Measurements from ENCODE around the gene NEDD8. TPM values are rescaled to one million over a fixed set of nuclear protein-coding genes. Genes with fewer than 3 reads are reported as not detected.

The NEDD8 gene
- polyA plus RNA-seq, 1 experiment = 242 TPM

DNA sequence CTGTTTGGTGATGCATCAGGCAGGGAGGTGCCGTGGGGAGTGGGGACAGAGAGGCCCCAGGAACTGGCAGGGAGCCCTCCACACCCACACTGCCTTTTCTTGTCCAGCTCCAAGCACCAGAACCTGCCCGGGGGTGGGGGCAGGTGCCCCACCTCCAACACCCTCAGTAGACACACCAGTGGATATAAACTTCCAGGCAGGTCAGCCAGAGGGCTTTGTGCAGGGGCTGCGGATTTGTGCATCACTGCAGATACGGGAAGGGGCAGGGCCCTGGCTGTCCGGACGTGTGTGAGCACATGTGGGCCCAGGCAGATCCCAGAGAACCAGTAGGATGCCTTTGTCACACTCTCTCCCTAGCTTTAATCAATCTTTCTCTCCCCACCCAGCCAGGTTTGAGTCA, 32.1 kb upstream of the NEDD8 start:
- peaks cover 20% of the 10 kb centered on the region for H3K36me3 ChIP-seq (ENCODE audit: control insufficient read depth, insufficient read depth, low read length)
- CTCF ChIA-PET = interaction anchor here (1.0 to 3.9 kb wide), 5 partner anchors 12 to 33 kb away, joined by 3 to 15 read pairs (median 3); no protein-coding TSS in a partner anchor
- no peak for DNase-seq (ENCODE audit: low read depth)
- TF ChIP-seq, protein P1, sequence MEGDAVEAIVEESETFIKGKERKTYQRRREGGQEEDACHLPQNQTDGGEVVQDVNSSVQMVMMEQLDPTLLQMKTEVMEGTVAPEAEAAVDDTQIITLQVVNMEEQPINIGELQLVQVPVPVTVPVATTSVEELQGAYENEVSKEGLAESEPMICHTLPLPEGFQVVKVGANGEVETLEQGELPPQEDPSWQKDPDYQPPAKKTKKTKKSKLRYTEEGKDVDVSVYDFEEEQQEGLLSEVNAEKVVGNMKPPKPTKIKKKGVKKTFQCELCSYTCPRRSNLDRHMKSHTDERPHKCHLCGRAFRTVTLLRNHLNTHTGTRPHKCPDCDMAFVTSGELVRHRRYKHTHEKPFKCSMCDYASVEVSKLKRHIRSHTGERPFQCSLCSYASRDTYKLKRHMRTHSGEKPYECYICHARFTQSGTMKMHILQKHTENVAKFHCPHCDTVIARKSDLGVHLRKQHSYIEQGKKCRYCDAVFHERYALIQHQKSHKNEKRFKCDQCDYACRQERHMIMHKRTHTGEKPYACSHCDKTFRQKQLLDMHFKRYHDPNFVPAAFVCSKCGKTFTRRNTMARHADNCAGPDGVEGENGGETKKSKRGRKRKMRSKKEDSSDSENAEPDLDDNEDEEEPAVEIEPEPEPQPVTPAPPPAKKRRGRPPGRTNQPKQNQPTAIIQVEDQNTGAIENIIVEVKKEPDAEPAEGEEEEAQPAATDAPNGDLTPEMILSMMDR (IDR thresholded peaks at IDR 0.05; ENCODE audit: insufficient read depth, low read depth, low read length) = no peak
- H3K27me3 ChIP-seq (ENCODE audit: control insufficient read depth, insufficient read depth, low read length) = no peaks in the 10 kb centered on the region
- no peak overlapping the region for H3K4me3 ChIP-seq (ENCODE audit: low read depth, low read length)
- POLR2A ChIA-PET = no interaction called here

DNA sequence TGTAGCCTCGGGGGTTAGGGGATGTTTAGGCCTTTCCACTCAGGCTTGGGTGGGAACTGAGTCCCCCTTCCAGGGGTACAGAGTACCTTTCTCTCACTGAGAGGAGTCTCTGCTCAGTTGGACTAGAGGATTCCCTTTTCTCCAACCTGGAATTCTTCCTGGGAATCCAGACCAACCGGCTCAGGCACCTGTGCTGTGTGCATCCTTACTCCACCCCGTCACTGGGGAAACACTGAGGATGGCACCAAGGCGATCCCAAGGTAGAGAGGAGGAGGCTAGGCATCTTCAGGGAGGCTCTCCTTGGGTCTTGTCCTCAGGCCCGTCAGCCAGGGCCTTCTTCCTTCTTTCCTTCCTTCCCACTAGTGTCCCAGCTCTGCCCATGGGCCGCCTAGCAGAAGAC, 31.7 kb upstream of the NEDD8 start:
- TF ChIP-seq, protein P1 (IDR thresholded peaks at IDR 0.05; ENCODE audit: insufficient read depth, low read depth, low read length) = no peak
- ChIA-PET POLR2A (no interaction called here), CTCF (interaction anchor here (1.0 to 3.9 kb wide), 5 partner anchors 7 to 21 kb away, joined by 3 to 16 read pairs (median 4); partner anchors contain the start of gene RABGGTA)
- no peak for DNase-seq (ENCODE audit: low read depth)
- H3K4me3 ChIP-seq (ENCODE audit: low read depth, low read length) = no peak overlapping the region
- peaks cover 17% of the 10 kb centered on the region for H3K36me3 ChIP-seq (ENCODE audit: control insufficient read depth, insufficient read depth, low read length)
- no peaks in the 10 kb centered on the region for H3K27me3 ChIP-seq (ENCODE audit: control insufficient read depth, insufficient read depth, low read length)

DNA sequence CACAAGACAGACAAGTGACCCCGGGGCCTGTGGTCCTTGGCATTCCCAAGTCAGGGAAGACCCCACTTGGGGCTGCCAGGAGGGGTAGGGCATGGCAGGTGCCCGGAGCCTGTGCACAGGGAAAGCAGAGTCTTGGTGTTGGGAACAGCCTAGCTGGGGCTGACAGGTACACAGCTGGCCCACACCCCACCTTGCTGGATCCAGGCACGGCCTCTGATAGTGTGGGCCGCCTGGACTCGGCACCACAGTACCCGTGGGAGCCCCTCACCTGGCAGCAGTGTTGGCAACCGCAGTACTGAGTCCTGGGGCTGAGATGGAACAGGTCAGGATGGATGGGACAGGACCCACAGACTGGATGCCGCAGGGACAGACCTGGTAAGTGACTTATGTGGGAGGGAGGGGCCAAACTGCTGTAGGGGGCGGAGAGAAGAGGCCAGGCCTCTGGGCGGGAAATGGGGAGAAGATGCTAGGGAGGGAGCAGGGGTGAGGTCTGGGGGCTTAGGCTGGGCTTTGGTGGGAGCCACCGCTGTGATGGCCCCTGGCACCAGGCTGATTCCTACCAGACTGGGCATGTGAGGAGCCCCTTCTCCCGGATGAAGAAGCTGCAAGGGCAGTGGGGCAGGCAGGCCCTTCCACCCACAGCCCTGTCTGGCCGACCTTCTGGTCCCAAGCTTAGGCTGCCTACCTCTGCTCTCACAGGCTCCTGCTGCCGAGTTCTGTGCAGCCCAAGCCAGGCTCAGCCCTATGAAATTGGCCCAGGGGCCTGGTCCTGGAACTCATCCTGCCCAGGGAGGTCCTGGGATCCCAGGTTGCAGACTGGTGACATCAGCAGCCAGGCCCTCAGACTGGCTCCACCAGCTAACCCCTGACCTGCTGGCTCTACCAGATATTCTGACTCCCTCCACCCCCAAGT, 30.9 kb upstream of the NEDD8 start, which contains the start of gene TGM1:
TSS of gene TGM1 (minus strand) at position 357 of the 913 bp plus-strand sequence. CDS start 825 bp downstream, outside the sequence.
- no peaks in the 10 kb centered on the region for H3K27me3 ChIP-seq (ENCODE audit: control insufficient read depth, insufficient read depth, low read length)
- no peak for DNase-seq (ENCODE audit: low read depth)
- peaks cover 11% of the 10 kb centered on the region for H3K36me3 ChIP-seq (ENCODE audit: control insufficient read depth, insufficient read depth, low read length)
- TF ChIP-seq, protein P1 (IDR thresholded peaks at IDR 0.05; ENCODE audit: insufficient read depth, low read depth, low read length) = no peak
- no peak within 1 kb of the TSS for H3K4me3 ChIP-seq (ENCODE audit: low read depth, low read length)
- POLR2A ChIA-PET = no interaction called here
- CTCF ChIA-PET = interaction anchor here (0.7 to 3.9 kb wide), 6 partner anchors 8 to 169 kb away, joined by 3 to 16 read pairs (median 8); partner anchors contain the start of genes RABGGTA and TINF2

DNA sequence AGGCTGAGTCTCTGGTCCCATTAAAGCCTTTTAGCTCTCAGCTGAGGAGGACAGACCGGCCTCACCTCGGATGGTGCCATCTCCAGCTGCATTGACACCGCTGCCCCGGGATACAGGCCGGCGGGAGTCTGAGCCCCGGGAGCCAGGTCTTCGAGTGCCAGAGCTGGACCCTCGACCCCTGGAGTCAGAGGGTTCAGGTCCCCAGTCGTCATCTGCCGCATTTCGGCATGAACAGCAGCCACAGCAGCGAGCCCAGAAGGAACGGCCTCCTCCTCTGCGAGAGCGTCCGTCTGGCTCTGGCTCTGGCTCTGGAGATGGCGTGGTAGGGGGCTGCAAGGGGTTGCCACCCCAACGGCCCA, 29.8 kb upstream of the NEDD8 start:
- no peak overlapping the region for H3K4me3 ChIP-seq (ENCODE audit: low read depth, low read length)
- CTCF ChIA-PET = interaction anchor here (1.1 to 3.9 kb wide), 5 partner anchors 9 to 170 kb away, joined by 3 to 16 read pairs (median 12); partner anchors contain the start of genes RABGGTA and TINF2
- no peaks in the 10 kb centered on the region for H3K27me3 ChIP-seq (ENCODE audit: control insufficient read depth, insufficient read depth, low read length)
- peaks cover 8% of the 10 kb centered on the region for H3K36me3 ChIP-seq (ENCODE audit: control insufficient read depth, insufficient read depth, low read length)
- DNase-seq (ENCODE audit: low read depth) = no peak
- TF ChIP-seq, protein P1 (IDR thresholded peaks at IDR 0.05; ENCODE audit: insufficient read depth, low read depth, low read length) = no peak
- POLR2A ChIA-PET = no interaction called here
